K562 (cell line): ENCODE data around the gene PLCG2.

Experiments
- CEBPB ChIP-seq: fragments of 450-650 bp; IDR thresholded peaks from 2 replicates; pipeline ENCODE4 v1.6.1; 2016; ENCODE audit warnings: missing genetic modification characterization, missing compliant biosample characterization
- E2F8 ChIP-seq: fragments of 450-650 bp; IDR thresholded peaks from 2 replicates; pipeline ENCODE4 v1.7.1; 2018; ENCODE audit warnings: mild to moderate bottlenecking, low read depth; ENCODE audit not compliant: partially characterized antibody
- POLR2A ChIP-seq: fragments of 450-650 bp; conservative IDR thresholded peaks from 2 replicates; pipeline ENCODE4 v1.6.1; 2016
- RAD21 ChIP-seq, 2 experiments: fragments of 250-450 bp in 1 of 2; fragments of 450-650 bp in 1 of 2; sonication (Bioruptor Pico) in 1 of 2; formaldehyde crosslinking in 1 of 2; IDR thresholded peaks in 1 of 2; conservative IDR thresholded peaks in 1 of 2; 2 replicates each; pipeline versions ENCODE4 v1.4.0 to v1.8.0; 2020 to 2022; ENCODE audit warnings: mild to moderate bottlenecking in 2 of 2, moderate library complexity in 1 of 2
- RBM22 ChIP-seq: fragments of 200-400 bp; formaldehyde crosslinking; IDR thresholded peaks from 2 replicates; pipeline ENCODE4 v1.6.1; 2018; ENCODE audit warnings: low read length, low read depth; ENCODE audit not compliant: poor library complexity, severe bottlenecking
- ZNF274 ChIP-seq: IDR thresholded peaks from 2 replicates; pipeline ENCODE4 v1.6.1; 2011; ENCODE audit warnings: low read depth, mild to moderate bottlenecking, low read length, moderate library complexity, borderline replicate concordance
- TF ChIP-seq, protein P1 (sequence below), 3 experiments: IDR thresholded peaks in 2 of 3; conservative IDR thresholded peaks in 1 of 3; 2 replicates each; pipeline ENCODE4 v1.5.1; 2011 to 2012; ENCODE audit warnings: low read length in 3 of 3, mild to moderate bottlenecking in 3 of 3, control low read depth in 2 of 3, improper control_type of control experiment in 1 of 3, inconsistent platforms in 1 of 3, low read depth in 1 of 3, mixed read lengths in 1 of 3, moderate library complexity in 1 of 3; ENCODE audit not compliant: insufficient read depth in 2 of 3
- TF ChIP-seq, protein P2 (sequence below): fragments of 450-650 bp; conservative IDR thresholded peaks from 2 replicates; pipeline ENCODE4 v1.6.1; 2016; ENCODE audit warnings: missing genetic modification characterization, low read depth, mild to moderate bottlenecking, control low read depth, missing compliant biosample characterization

- TF ChIP-seq E2F8 (no peak), ZNF274 (no peak), CEBPB (tag) (no peak), RAD21 (CRISPR knock-in tag; conservative IDR thresholded peaks at IDR 0.05 in 1 of 2, IDR thresholded peaks at IDR 0.05 in 1 of 2) (no peak), POLR2A (no peak), RBM22 (no peak)
- TF ChIP-seq, protein P1, sequence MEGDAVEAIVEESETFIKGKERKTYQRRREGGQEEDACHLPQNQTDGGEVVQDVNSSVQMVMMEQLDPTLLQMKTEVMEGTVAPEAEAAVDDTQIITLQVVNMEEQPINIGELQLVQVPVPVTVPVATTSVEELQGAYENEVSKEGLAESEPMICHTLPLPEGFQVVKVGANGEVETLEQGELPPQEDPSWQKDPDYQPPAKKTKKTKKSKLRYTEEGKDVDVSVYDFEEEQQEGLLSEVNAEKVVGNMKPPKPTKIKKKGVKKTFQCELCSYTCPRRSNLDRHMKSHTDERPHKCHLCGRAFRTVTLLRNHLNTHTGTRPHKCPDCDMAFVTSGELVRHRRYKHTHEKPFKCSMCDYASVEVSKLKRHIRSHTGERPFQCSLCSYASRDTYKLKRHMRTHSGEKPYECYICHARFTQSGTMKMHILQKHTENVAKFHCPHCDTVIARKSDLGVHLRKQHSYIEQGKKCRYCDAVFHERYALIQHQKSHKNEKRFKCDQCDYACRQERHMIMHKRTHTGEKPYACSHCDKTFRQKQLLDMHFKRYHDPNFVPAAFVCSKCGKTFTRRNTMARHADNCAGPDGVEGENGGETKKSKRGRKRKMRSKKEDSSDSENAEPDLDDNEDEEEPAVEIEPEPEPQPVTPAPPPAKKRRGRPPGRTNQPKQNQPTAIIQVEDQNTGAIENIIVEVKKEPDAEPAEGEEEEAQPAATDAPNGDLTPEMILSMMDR (IDR thresholded peaks at IDR 0.05 in 2 of 3, conservative IDR thresholded peaks at IDR 0.05 in 1 of 3; ENCODE audit: insufficient read depth in 2 of 3, low read depth in 1 of 3, low read length in 3 of 3): no peak
- TF ChIP-seq, protein P2, sequence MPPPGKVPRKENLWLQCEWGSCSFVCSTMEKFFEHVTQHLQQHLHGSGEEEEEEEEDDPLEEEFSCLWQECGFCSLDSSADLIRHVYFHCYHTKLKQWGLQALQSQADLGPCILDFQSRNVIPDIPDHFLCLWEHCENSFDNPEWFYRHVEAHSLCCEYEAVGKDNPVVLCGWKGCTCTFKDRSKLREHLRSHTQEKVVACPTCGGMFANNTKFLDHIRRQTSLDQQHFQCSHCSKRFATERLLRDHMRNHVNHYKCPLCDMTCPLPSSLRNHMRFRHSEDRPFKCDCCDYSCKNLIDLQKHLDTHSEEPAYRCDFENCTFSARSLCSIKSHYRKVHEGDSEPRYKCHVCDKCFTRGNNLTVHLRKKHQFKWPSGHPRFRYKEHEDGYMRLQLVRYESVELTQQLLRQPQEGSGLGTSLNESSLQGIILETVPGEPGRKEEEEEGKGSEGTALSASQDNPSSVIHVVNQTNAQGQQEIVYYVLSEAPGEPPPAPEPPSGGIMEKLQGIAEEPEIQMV: no peak
Observed at GRCh38 chr16:81927561-81928185, 148.6 kb downstream of the PLCG2 start.
